ENCODE measurements around the gene AKAP8.

DNA sequence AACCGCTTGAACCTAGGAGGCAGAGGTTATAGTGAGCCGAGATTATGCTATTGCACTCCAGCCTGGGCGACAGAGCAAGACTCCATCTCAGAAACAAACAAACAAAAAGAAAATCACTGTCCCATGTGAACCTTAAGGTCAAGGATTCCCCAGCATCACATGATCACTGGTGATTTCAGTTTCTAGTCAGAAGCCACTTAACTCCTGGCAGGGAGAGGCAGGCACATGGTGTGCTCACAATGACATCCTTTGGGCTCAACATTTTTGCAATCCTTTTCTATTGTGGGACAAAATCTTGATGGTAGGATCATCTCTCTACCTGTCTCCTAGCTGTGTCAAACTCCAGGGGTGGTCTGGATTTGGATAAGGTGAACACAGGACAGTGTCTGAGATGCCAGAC lies 12.1 kb downstream of the AKAP8 start:
- TF ChIP-seq, protein P1, sequence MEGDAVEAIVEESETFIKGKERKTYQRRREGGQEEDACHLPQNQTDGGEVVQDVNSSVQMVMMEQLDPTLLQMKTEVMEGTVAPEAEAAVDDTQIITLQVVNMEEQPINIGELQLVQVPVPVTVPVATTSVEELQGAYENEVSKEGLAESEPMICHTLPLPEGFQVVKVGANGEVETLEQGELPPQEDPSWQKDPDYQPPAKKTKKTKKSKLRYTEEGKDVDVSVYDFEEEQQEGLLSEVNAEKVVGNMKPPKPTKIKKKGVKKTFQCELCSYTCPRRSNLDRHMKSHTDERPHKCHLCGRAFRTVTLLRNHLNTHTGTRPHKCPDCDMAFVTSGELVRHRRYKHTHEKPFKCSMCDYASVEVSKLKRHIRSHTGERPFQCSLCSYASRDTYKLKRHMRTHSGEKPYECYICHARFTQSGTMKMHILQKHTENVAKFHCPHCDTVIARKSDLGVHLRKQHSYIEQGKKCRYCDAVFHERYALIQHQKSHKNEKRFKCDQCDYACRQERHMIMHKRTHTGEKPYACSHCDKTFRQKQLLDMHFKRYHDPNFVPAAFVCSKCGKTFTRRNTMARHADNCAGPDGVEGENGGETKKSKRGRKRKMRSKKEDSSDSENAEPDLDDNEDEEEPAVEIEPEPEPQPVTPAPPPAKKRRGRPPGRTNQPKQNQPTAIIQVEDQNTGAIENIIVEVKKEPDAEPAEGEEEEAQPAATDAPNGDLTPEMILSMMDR (conservative IDR thresholded peaks at IDR 0.05; ENCODE audit: low read depth, low read length): no peak
- TF ChIP-seq, protein P2, sequence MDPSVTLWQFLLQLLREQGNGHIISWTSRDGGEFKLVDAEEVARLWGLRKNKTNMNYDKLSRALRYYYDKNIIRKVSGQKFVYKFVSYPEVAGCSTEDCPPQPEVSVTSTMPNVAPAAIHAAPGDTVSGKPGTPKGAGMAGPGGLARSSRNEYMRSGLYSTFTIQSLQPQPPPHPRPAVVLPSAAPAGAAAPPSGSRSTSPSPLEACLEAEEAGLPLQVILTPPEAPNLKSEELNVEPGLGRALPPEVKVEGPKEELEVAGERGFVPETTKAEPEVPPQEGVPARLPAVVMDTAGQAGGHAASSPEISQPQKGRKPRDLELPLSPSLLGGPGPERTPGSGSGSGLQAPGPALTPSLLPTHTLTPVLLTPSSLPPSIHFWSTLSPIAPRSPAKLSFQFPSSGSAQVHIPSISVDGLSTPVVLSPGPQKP (IDR thresholded peaks at IDR 0.05; ENCODE audit: borderline replicate concordance, low read depth, low read length): no peak
- TF ChIP-seq FOS (IDR thresholded peaks at IDR 0.05; ENCODE audit: low read depth, low read length) (no peak), POLR2A (IDR thresholded peaks at IDR 0.05; ENCODE audit: low read depth, low read length) (no peak), RCOR1 (IDR thresholded peaks at IDR 0.05; ENCODE audit: insufficient replicate concordance, low read length) (no peak), BHLHE40 (IDR thresholded peaks at IDR 0.05; ENCODE audit: low read depth, low read length) (no peak), MAFK (IDR thresholded peaks at IDR 0.05; ENCODE audit: low read depth, low read length) (no peak)
- TF ChIP-seq, protein P3, sequence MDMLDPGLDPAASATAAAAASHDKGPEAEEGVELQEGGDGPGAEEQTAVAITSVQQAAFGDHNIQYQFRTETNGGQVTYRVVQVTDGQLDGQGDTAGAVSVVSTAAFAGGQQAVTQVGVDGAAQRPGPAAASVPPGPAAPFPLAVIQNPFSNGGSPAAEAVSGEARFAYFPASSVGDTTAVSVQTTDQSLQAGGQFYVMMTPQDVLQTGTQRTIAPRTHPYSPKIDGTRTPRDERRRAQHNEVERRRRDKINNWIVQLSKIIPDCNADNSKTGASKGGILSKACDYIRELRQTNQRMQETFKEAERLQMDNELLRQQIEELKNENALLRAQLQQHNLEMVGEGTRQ (IDR thresholded peaks at IDR 0.05; ENCODE audit: low read depth, low read length): no peak

All from IMR-90 (cell line).